K562 (cell line): ENCODE results near the gene CNOT11. TPM values are rescaled to one million over a fixed set of nuclear protein-coding genes. Genes with fewer than 3 reads are reported as not detected.
"Not testable (repeated sequence)": the region's sequence is repeated elsewhere in the genome, so short reads cannot be mapped to it uniquely, and the experiment has no call there.

ENCODE experiments used
- ATAC-seq: fragments of 200-7000 bp; cut with Tn5 transposase; 3 replicates; pipeline ENCODE4 v1.9.1; 2020; ENCODE audit warnings: moderate library complexity
- BruUV-seq: library from RNA; stranded (reverse); fragments of 400-500 nt; replicated peaks from 2 replicates; lab custom pipeline; 2021; lab: Mats Ljungman, UMichigan
- CTCF ChIA-PET: fragments of 300-600 bp; formaldehyde crosslinking; extraction: SDS; loops from one replicate; lab custom pipeline; 2021; ENCODE audit warnings: low intra/inter-chr PET ratio; lab: Yijun Ruan, JAX
- POLR2A ChIA-PET: fragments of 300-600, 350-650 bp; sonication (Branson Sonifier 250); formaldehyde crosslinking; extraction: SDS; loops from one replicate; lab custom pipeline; 2021; ENCODE audit warnings: antibody characterized with exemption, inconsistent platforms; lab: Yijun Ruan, JAX
- DNase-seq, 4 experiments: peaks; one replicate each; pipeline versions ENCODE4 v3.0.0 to v3.0.0-alpha.2; 2011 to 2018; ENCODE audit warnings: low spot score in 3 of 4, mixed read lengths in 3 of 4; ENCODE audit errors: extremely low read depth in 1 of 4
- FAIRE-seq: peaks from 2 replicates; lab custom pipeline; 2011; peaks lifted over from hg19 to GRCh38; lab: Jason Lieb, UNC
- H2AFZ ChIP-seq: 2 replicates; pipeline ENCODE4 v1.6.0; 2011; ENCODE audit warnings: low read depth, low read length, control low read depth, inconsistent platforms
- H3K27ac ChIP-seq: fragments of 200-600 bp; 3 replicates; pipeline ENCODE4 v1.8.0; 2011; ENCODE audit warnings: low read depth, mild to moderate bottlenecking, control low read depth, inconsistent platforms, low read length, moderate library complexity, mixed read lengths; ENCODE audit errors: extremely low read depth
- H3K27me3 ChIP-seq, 2 experiments: fragments of 300-600 bp in 1 of 2; 2 replicates in 1 of 2; 3 replicates in 1 of 2; pipeline versions ENCODE4 v1.6.0 to v1.8.0; 2011; ENCODE audit warnings: inconsistent platforms in 2 of 2, low read length in 2 of 2, mild to moderate bottlenecking in 1 of 2, mixed read lengths in 1 of 2, moderate library complexity in 1 of 2; ENCODE audit not compliant: control insufficient read depth in 2 of 2, insufficient read depth in 2 of 2
- H3K36me3 ChIP-seq: fragments of 300-600 bp; 3 replicates; pipeline ENCODE4 v1.8.0; 2011; ENCODE audit warnings: mild to moderate bottlenecking, low read length, inconsistent platforms; ENCODE audit not compliant: control insufficient read depth, insufficient read depth
- H3K4me1 ChIP-seq, 2 experiments: fragments of 200-600 bp in 1 of 2; replicated peaks in 1 of 2; 2 replicates in 1 of 2; 3 replicates in 1 of 2; pipeline versions ENCODE4 v1.5.1 to v1.8.0; 2011; ENCODE audit warnings: inconsistent platforms in 2 of 2, low read length in 2 of 2, mild to moderate bottlenecking in 1 of 2, mixed read lengths in 1 of 2, moderate library complexity in 1 of 2; ENCODE audit not compliant: control insufficient read depth in 2 of 2, insufficient read depth in 2 of 2
- H3K4me2 ChIP-seq: 2 replicates; pipeline ENCODE4 v1.6.1; 2011; ENCODE audit warnings: low read length, control low read depth, inconsistent platforms, mixed read lengths; ENCODE audit not compliant: insufficient read depth
- H3K4me3 ChIP-seq: fragments of 200-600 bp; sonication (generic), shearing (Covaris generic); 2 replicates; pipeline ENCODE4 v1.5.1; 2016; ENCODE audit warnings: control low read depth, inconsistent platforms
- H3K79me2 ChIP-seq: fragments of 200-600 bp; 3 replicates; pipeline ENCODE4 v1.8.0; 2011; ENCODE audit warnings: low read length, inconsistent platforms; ENCODE audit not compliant: control insufficient read depth, insufficient read depth
- H3K9ac ChIP-seq, 2 experiments: 2 replicates each; pipeline versions ENCODE4 v1.6.0 to v1.6.1; 2011; ENCODE audit warnings: low read depth in 2 of 2, low read length in 2 of 2, control low read depth in 1 of 2, inconsistent platforms in 1 of 2, mild to moderate bottlenecking in 1 of 2, mixed read lengths in 1 of 2; ENCODE audit not compliant: insufficient read depth in 1 of 2
- H3K9me1 ChIP-seq: one replicate; pipeline ENCODE4 v1.6.0; 2011; ENCODE audit warnings: inconsistent platforms, mild to moderate bottlenecking, low read length, moderate library complexity; ENCODE audit not compliant: control insufficient read depth, insufficient read depth
- H3K9me3 ChIP-seq: replicated peaks from 2 replicates; pipeline ENCODE4 v1.5.1; 2011; ENCODE audit warnings: low read depth, low read length, inconsistent platforms; ENCODE audit not compliant: control insufficient read depth, insufficient read depth
- H4K20me1 ChIP-seq: replicated peaks from 2 replicates; pipeline ENCODE4 v1.6.1; 2011; ENCODE audit warnings: low read length, inconsistent platforms, mixed read lengths; ENCODE audit not compliant: control insufficient read depth, insufficient read depth
- ZBTB40 ChIP-seq, 2 experiments: fragments of 450-650 bp in 1 of 2; sonication (generic) in 1 of 2; formaldehyde crosslinking in 1 of 2; IDR thresholded peaks; 2 replicates each; pipeline versions ENCODE4 v1.7.1 to v1.9.0; 2016 to 2022; ENCODE audit warnings: inconsistent platforms in 1 of 2, mild to moderate bottlenecking in 1 of 2, missing genetic modification reagents in 1 of 2
- WGBS: fragments of 100-300 bp; shearing (Covaris generic); methylation state at CpG from one replicate; pipeline ENCODE4 v1.1.6; 2016; ENCODE audit warnings: low coverage, mixed read lengths; ENCODE audit not compliant: insufficient coverage; ENCODE audit errors: missing lambda C conversion rate; 5-methylcytosine and 5-hydroxymethylcytosine counted together
- in situ Hi-C: fragments of 300-500 bp; cut with MboI; formaldehyde crosslinking; loops from 4 replicates; pipeline ENCODE4 v1.15.0; 2018; ENCODE audit warnings: inconsistent platforms, mixed read lengths
- intact Hi-C: fragments of 100-400 bp; cut with micrococcal nuclease; formaldehyde crosslinking; loops from 2 replicates; pipeline ENCODE4 v1.14.2; 2022
- polyA plus RNA-seq, 8 experiments: library from polyadenylated mRNA; depleted of rRNA in 4 of 8; stranded (reverse) in 5 of 8; unstranded in 3 of 8; fragments of >200 nt; fragmentation: Nextera tagmentation in 2 of 8; fragmentation: Illumina TruSeq in 1 of 8; extraction: Ambion mirVana in 2 of 8; extraction: Trizol in 1 of 8; gene quantifications; 2 replicates each; pipeline versions ENCODE4 v1.2.1 to v1.2.3, GENCODE V29; 2011 to 2014; ENCODE audit warnings: inconsistent platforms in 1 of 8, missing spikeins in 1 of 8
- total RNA-seq, 7 experiments: library from RNA; depleted of rRNA in 6 of 7; stranded (reverse); fragments of >200 nt in 6 of 7; fragmentation: Illumina TruSeq in 2 of 7; extraction: Trizol in 2 of 7; gene quantifications; 2 replicates each; pipeline versions ENCODE4 v1.2.1 to v1.2.3, GENCODE V29; 2011 to 2021; ENCODE audit warnings: low replicate concordance in 1 of 7

Gene CNOT11
- total and polyA plus RNA-seq, 9 of the 15 experiments (the other 6 are each of a cell fraction or from before 2014, with no cell fraction given) = 12.7 to 163 (median 64.2) TPM

- H4K20me1 ChIP-seq, H2AFZ ChIP-seq, H3K27ac ChIP-seq, DNase-seq, H3K4me1 ChIP-seq, BruUV-seq, H3K4me2 ChIP-seq, FAIRE-seq, H3K27me3 ChIP-seq, in situ Hi-C loops, H3K4me3 ChIP-seq, ATAC-seq, H3K79me2 ChIP-seq, H3K9me3 ChIP-seq, H3K36me3 ChIP-seq, H3K9ac ChIP-seq, H3K9me1 ChIP-seq, intact Hi-C loops, CTCF ChIA-PET, POLR2A ChIA-PET: not testable (repeated sequence)
- TF ChIP-seq ZBTB40 (IDR thresholded peaks at IDR 0.05) (peak; percentile 88), ZBTB40 (CRISPR knock-in tag; IDR thresholded peaks at IDR 0.05) (peak; percentile 62; the same call in 1 of the 2 replicates)
- WGBS = 75% methylated on average over 7 of the region's 7 CpGs
These were observed 32.6 kb upstream of the CNOT11 start for GRCh38 chr2:101220091-101220490.
